Activated CD4-positive, alpha-beta memory T cell treated with anti-CD3 and anti-CD28 coated beads, Interleukin-2, amount 10 ng/mL, durations not matched to agents 7 days and 5 days (primary cell): ENCODE results near the gene SUSD4. TPM values are rescaled to one million over a fixed set of nuclear protein-coding genes. Genes with fewer than 3 reads are reported as not detected.

Experiments used
- CTCF ChIA-PET: fragments of 350-600 bp; sonication (Branson Sonifier 250); formaldehyde crosslinking; loops from one replicate; lab custom pipeline; 2021; ENCODE audit warnings: antibody characterized with exemption, inconsistent platforms; lab: Charles Lee
- POLR2A ChIA-PET: fragments of 350-600 bp; sonication (Branson Sonifier 250); formaldehyde crosslinking; loops from one replicate; lab custom pipeline; 2021; ENCODE audit warnings: antibody characterized with exemption; lab: Charles Lee
- DNase-seq: peaks from one replicate; pipeline ENCODE4 v3.0.0-alpha.2; 2020
- H3K27ac Mint-ChIP-seq: one replicate; pipeline ENCODE4 v1.8.0; 2021; ENCODE audit warnings: mild to moderate bottlenecking, mixed read lengths
- H3K27me3 Mint-ChIP-seq: one replicate; pipeline ENCODE4 v1.8.0; 2021; ENCODE audit warnings: mixed read lengths
- H3K36me3 Mint-ChIP-seq: one replicate; pipeline ENCODE4 v1.8.0; 2021; ENCODE audit warnings: low read depth, mixed read lengths
- H3K4me1 Mint-ChIP-seq: one replicate; pipeline ENCODE4 v1.8.0; 2021; ENCODE audit warnings: mixed read lengths
- H3K4me3 Mint-ChIP-seq: one replicate; pipeline ENCODE4 v1.8.0; 2021; ENCODE audit warnings: mild to moderate bottlenecking, mixed read lengths
- H3K9me3 Mint-ChIP-seq: one replicate; pipeline ENCODE4 v1.8.0; 2021; ENCODE audit warnings: mixed read lengths
- total RNA-seq, 2 experiments: library from RNA; stranded (reverse); gene quantifications; one replicate each; pipeline ENCODE4 v1.2.3, GENCODE V29; 2021

The SUSD4 gene
- total RNA-seq, 2 experiments from 2014 or later, result 0.23 to 0.28 TPM

- Mint-ChIP-seq H3K27ac (no peak overlapping the region), H3K36me3 (no peaks in the 10 kb centered on the region), H3K4me3 (no peak overlapping the region), H3K9me3 (no peaks in the 10 kb centered on the region), H3K27me3 (peaks cover 5% of the 10 kb centered on the region), H3K4me1 (no peaks in the 10 kb centered on the region)
- POLR2A ChIA-PET, result no interaction called here
- CTCF ChIA-PET, result no interaction called here
- no peak for DNase-seq
These were observed 152.5 kb downstream of the SUSD4 start for GRCh38 chr1:223211323-223211985.

GRCh38 chr1:223210788-223211120 is 153.2 kb downstream of the SUSD4 start:
- no peaks in the 10 kb centered on the region for H3K4me1 Mint-ChIP-seq

GRCh38 chr1:223209992-223210787 is 153.8 kb downstream of the SUSD4 start:
- CTCF ChIA-PET, result no interaction called here
- POLR2A ChIA-PET, result no interaction called here

More at GRCh38 chr1:223210788-223211120, 153.2 kb downstream of the SUSD4 start:
- peaks cover 5% of the 10 kb centered on the region for H3K27me3 Mint-ChIP-seq
- no peaks in the 10 kb centered on the region for H3K36me3 Mint-ChIP-seq
- H3K9me3 Mint-ChIP-seq, result no peaks in the 10 kb centered on the region
- no peak overlapping the region for H3K4me3 Mint-ChIP-seq
- no peak for DNase-seq
- ChIA-PET POLR2A (no interaction called here), CTCF (no interaction called here)
- no peak overlapping the region for H3K27ac Mint-ChIP-seq

GRCh38 chr1:223209293-223209898 is 154.6 kb downstream of the SUSD4 start:
- Mint-ChIP-seq H3K4me1 (no peaks in the 10 kb centered on the region), H3K27ac (no peak overlapping the region), H3K27me3 (peaks cover 5% of the 10 kb centered on the region), H3K4me3 (no peak overlapping the region), H3K36me3 (no peaks in the 10 kb centered on the region), H3K9me3 (no peaks in the 10 kb centered on the region)
- ChIA-PET CTCF (no interaction called here), POLR2A (no interaction called here)
- no peak for DNase-seq

More at GRCh38 chr1:223209992-223210787, 153.8 kb downstream of the SUSD4 start:
- Mint-ChIP-seq H3K27me3 (peaks cover 5% of the 10 kb centered on the region), H3K4me1 (no peaks in the 10 kb centered on the region), H3K9me3 (no peaks in the 10 kb centered on the region), H3K4me3 (no peak overlapping the region), H3K36me3 (no peaks in the 10 kb centered on the region), H3K27ac (no peak overlapping the region)
- no peak for DNase-seq

GRCh38 chr1:223208164-223209076 is 155.6 kb downstream of the SUSD4 start:
- H3K4me1 Mint-ChIP-seq, result no peaks in the 10 kb centered on the region
- no peak for DNase-seq
- ChIA-PET POLR2A (no interaction called here), CTCF (no interaction called here)
- H3K27ac Mint-ChIP-seq, result no peak overlapping the region
- no peaks in the 10 kb centered on the region for H3K36me3 Mint-ChIP-seq
- H3K9me3 Mint-ChIP-seq, result no peaks in the 10 kb centered on the region
- peaks cover 5% of the 10 kb centered on the region for H3K27me3 Mint-ChIP-seq
- no peak overlapping the region for H3K4me3 Mint-ChIP-seq

- CTCF ChIA-PET, result interaction anchor here (1.5 kb wide), 1 partner anchor 74 kb away, joined by 4 read pairs; no protein-coding TSS in a partner anchor
- Mint-ChIP-seq H3K9me3 (no peaks in the 10 kb centered on the region), H3K27me3 (peaks cover 2% of the 10 kb centered on the region), H3K4me1 (no peaks in the 10 kb centered on the region), H3K27ac (no peak overlapping the region), H3K36me3 (no peaks in the 10 kb centered on the region), H3K4me3 (no peak overlapping the region)
- POLR2A ChIA-PET, result no interaction called here
- no peak for DNase-seq
These were observed 156.5 kb downstream of the SUSD4 start for GRCh38 chr1:223207293-223208066.

- Mint-ChIP-seq H3K27ac (no peak overlapping the region), H3K36me3 (no peaks in the 10 kb centered on the region), H3K27me3 (no peaks in the 10 kb centered on the region), H3K4me1 (no peaks in the 10 kb centered on the region), H3K4me3 (no peak overlapping the region), H3K9me3 (no peaks in the 10 kb centered on the region)
- ChIA-PET CTCF (no interaction called here), POLR2A (no interaction called here)
- DNase-seq, result no peak
These were observed 159.6 kb downstream of the SUSD4 start for GRCh38 chr1:223204424-223204823.

GRCh38 chr1:223203694-223204093 is 160.3 kb downstream of the SUSD4 start:
- Mint-ChIP-seq H3K27ac (no peak overlapping the region), H3K9me3 (no peaks in the 10 kb centered on the region), H3K4me3 (no peak overlapping the region), H3K4me1 (no peaks in the 10 kb centered on the region), H3K27me3 (no peaks in the 10 kb centered on the region), H3K36me3 (no peaks in the 10 kb centered on the region)
- ChIA-PET CTCF (no interaction called here), POLR2A (no interaction called here)
- no peak for DNase-seq

GRCh38 chr1:223203034-223203408 is 161.0 kb downstream of the SUSD4 start:
- ChIA-PET CTCF (no interaction called here), POLR2A (no interaction called here)
- no peaks in the 10 kb centered on the region for H3K9me3 Mint-ChIP-seq
- H3K27me3 Mint-ChIP-seq, result peaks cover 4% of the 10 kb centered on the region
- H3K36me3 Mint-ChIP-seq, result no peaks in the 10 kb centered on the region
- H3K4me1 Mint-ChIP-seq, result no peaks in the 10 kb centered on the region
- no peak overlapping the region for H3K4me3 Mint-ChIP-seq
- no peak for DNase-seq
- no peak overlapping the region for H3K27ac Mint-ChIP-seq

- DNase-seq, result no peak
- ChIA-PET CTCF (no interaction called here), POLR2A (no interaction called here)
- Mint-ChIP-seq H3K4me1 (no peaks in the 10 kb centered on the region), H3K27me3 (peaks cover 7% of the 10 kb centered on the region), H3K4me3 (no peak overlapping the region), H3K27ac (no peak overlapping the region), H3K36me3 (no peaks in the 10 kb centered on the region), H3K9me3 (no peaks in the 10 kb centered on the region)
These were observed 161.5 kb downstream of the SUSD4 start for GRCh38 chr1:223202376-223203033.

GRCh38 chr1:223201967-223202366 is 162.0 kb downstream of the SUSD4 start:
- Mint-ChIP-seq H3K36me3 (no peaks in the 10 kb centered on the region), H3K27ac (no peak overlapping the region), H3K4me1 (no peaks in the 10 kb centered on the region), H3K9me3 (no peaks in the 10 kb centered on the region), H3K27me3 (peaks cover 8% of the 10 kb centered on the region), H3K4me3 (no peak overlapping the region)
- CTCF ChIA-PET, result no interaction called here
- no peak for DNase-seq
- POLR2A ChIA-PET, result no interaction called here

GRCh38 chr1:223200903-223201302 is 163.1 kb downstream of the SUSD4 start:
- Mint-ChIP-seq H3K27me3 (peaks cover 14% of the 10 kb centered on the region), H3K4me1 (no peaks in the 10 kb centered on the region), H3K4me3 (no peak overlapping the region), H3K27ac (no peak overlapping the region), H3K36me3 (no peaks in the 10 kb centered on the region), H3K9me3 (no peaks in the 10 kb centered on the region)
- CTCF ChIA-PET, result no interaction called here
- POLR2A ChIA-PET, result no interaction called here
- no peak for DNase-seq
